Inferior parietal cortex (tissue), 1 donor: ENCODE measurements around the gene BIRC5.
"Not testable (repeated sequence)": the region's sequence is repeated elsewhere in the genome, so short reads cannot be mapped to it uniquely, and the experiment has no call there.

Experiments used
- DNase-seq: peaks from one replicate; pipeline ENCODE4 v3.0.0-alpha.2; 2016; ENCODE audit errors: extremely low spot score

Gene BIRC5

DNA sequence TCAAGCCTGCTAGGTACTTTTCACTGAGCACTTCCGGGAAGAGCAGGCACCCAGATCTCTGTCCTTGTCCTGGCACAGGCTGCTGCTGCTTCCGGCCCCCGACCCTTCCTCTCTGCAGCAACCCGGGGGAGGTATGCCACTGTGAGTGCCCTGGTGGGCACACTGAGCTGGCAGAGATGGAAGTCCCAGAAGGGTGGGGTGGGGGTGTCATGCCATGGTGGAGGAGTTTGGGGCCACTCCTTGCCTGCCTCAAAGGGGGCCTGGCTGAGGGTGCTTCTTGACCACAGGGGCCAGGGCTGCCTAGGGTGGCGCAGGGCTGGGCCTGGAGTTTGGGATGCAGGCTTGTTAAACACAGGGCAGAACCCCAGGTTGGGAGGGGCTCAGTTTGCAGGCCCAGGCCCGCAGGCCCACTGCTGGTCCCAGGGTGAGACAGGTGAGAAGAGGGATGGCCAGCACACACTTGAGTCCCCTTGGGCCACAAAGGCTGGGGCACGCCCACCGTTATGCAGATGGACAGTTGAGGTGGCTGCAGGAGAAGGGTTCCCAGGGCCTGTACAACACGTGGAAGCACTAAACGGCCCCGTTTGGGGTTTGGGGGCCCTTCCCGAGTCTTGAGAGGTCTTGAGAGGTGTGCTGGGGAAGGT is 26.1 kb downstream of the BIRC5 start:
- DNase-seq: no peak

DNA sequence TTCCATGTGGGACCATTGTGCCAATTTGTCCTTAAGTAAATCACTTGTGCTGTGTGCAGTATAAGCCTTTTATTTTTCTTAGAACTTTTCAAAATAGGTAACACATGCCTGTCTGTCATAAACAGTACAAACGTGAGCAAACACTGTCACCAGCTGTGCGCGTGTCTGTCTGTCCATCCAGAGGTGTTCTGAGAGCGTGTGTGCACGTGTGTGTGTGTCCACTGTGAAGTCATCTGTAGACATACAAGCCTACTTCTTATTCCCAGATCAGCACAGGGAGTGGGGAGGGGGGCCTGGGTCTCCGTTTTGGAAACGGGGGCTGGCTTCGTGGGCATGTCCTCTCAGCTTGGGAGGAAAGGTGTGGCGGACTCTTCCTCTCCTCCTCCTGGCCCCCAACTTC is 26.8 kb downstream of the BIRC5 start:
- DNase-seq: no peak

DNA sequence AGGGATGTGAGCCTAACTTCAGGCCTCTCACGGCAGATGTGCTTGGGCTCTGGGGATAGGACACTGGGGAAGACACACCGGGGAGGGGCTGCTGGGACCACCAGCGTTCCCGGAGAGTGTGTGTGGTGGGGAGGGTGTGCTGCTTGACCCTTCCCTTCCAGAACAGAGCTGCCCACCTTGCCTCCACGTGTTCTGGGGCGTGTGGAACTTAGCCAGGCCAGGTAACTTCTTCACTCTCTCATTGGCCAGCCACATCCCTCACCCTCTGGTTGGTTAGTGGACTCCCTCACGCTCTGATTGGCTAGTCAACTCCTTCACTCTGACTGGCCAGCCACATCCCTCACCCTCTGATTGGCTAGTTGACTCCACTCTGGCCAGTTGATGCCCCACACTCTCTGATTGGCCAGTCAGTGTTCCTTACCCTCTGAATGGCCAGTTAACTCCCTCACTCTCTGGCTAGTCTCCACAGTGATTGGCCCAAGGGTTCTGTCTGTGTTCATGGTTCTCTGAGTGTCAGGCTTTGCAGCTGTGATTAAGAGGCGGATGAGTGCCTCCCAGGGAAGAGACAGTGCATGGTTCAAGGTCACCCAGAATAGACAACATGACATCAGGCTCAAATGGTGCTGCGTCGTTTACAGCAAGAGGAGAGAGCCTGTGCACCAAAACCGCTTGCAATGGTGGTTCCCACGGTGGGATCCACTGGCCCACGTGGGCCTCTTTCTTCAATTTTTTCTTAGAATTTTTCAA is 27.4 kb downstream of the BIRC5 start:
- peak; percentile 89 for DNase-seq

DNA sequence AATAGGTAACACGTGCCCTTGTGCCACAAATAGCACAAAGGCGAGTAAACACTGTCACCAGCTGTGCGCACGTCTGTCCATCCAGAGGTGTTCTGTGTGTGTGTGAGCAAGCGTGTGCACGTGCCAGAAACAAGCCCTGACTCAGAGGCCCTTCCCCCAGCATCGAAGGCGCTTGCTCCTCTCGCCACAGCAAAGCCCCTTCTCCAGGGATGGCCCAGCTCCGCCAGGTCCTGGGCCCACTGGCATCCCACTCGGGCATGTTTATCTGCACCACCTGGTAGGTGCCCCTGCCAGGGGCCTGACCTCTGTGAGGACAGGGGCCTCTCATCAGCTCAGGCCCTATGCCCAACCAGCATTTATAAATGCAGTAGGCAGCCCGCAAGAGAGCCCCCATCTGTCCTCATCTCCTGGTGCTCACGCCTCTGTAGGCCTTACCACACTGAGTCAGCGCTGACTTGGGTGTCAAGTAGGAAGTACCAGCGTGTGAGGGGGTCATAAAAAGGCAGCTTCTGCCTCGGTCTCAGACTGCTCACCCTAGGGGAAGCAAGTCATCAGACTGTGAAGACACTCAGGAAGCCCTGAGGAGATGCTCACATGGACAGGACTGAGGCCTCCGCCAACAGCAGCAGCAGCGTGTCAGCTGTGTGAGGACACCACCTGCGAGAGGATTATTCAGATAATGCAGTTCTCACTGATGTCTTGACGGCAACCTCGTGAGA is 28.1 kb downstream of the BIRC5 start:
- DNase-seq: no peak

DNA sequence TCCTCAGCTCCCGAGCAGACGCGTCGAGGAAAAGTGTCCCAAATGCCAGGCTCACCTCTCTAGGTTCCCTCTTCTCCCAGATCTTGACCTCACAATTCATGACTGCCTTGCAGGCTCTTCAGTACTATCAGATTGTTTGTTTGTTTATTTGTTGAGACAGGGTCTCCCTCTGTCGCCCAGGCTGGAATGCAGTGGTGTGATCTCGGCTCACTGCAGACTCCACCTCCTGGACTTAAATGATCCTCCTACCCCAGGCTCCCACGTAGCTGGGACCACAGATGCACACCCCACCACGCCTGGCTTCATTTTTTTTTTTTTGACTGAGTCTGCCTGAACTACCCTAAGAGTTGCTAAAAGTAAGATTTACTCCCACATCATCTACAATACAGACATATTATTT is 33.3 kb downstream of the BIRC5 start:
- no peak for DNase-seq

DNA sequence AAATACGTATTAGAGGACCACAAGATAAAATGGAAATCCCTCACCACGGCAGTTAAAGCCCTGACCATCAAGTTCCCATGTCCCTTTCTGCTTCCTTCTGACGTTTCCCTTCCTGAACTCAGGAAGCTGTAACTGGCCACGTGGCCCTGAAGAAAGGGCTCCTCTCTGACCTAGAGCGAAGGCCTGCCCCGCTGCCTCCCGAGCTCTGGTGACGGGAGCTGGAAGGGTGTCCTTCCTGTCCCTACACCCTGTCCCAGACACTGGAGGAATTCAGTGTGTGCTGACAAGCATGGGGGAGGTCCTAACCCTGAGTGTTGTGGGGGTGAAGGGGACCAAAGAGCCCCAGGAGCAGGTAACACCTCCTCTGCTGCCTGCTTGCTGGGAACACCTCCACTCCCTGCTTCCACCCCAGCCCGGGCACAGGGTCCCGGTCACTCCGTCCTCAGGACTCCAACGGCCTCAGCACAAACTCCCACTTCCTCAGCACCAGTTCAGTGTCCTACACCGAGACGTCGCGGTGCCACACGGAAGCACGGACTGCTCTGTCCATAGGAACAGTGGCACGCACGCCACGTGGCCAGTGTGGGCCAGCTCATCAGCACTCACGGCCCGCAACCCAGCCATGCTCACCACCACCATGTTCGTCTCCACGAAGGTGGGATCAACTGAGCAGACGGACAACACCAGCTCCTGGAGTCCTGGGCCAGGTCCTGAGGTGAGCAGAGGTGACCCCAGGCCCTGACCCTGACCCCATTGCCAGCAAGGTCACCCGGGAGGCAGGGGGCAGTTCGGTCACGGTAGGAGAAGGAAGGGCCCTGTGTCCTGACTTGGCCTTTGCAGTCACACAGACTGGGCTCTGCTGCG is 34.2 kb downstream of the BIRC5 start:
- DNase-seq: no peak

DNA sequence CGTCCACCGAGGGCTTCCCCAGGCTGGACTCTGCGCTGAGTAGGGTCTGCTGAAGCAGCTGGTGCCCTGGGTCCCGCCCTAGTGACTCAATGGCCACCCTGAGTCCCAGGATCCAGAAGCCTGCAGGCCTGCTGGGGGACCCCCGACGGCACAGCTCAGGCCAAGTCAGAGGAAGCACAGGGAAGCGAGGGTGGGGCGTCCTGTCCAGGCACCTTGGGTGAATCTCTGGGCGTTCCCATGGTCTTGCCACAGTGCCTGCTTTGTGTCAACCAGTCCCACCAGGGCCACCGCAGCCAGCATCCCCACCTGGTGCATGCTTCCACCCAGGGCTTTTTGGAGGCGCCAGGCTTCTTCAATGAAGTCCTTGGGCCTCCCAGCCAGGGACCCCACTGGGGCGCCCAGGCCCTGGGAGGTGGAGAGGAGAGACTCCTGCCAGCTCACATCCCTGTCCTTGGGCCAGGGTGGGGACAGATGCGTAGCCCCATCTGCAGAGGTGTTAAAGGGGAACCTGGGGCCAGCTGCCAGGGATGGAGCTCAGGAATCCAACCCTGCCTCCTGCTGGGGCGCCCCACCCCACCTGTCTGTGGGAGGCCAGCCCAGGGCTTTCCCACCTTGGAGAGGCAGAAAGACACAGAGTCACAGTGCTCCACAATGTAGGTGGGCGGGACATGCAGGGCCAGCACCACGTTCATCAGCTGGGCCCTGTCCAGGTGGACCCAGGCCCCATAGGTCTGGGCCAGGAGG is 35.2 kb downstream of the BIRC5 start:
- DNase-seq: no peak

DNA sequence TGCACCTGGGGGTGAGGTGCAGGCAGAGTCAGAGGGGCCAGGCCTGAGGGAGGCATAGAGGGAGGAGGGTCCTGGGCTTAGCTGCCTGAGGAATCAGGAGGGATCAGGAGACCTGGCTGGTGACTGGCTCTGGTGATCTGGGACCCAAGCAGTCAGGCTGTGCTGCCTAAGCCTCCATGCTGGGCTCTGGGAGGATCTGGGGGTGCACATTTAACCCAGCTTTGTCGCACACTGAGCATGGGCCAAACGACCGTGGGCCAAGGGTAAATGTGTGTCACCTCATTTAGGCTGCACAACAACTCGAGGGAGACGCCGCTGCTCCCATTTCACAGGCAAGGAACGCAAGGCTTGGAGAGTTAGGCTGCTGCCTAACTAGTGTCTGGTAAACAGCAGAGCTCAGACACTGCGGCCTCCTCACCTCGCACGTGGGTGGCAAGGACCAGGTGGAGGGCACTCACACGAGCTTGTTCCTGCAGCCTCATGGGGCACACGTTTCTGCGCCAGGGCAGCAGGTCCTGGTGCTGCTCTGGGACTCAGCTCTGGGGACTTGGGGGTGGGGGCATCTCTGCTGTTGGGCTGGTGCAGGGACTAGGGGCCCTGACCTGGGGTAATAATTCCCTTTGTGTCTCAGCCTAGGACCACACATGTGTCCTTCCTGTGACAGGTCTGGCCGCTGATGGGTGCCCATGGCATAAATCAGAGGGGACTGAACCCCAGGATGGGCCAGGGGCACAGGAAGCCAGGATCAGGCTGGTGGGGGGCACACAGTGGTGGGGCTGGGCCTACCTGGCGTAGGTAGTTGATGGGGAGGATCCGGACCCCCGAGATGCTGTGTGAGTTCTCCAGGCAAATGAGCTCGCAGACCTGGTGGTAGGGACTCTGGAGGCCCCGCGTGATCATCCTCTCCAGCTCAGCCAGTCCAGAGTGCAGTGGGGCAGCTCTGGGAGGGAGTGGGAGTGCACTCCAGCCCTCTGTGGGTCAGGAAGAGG is 36.1 kb downstream of the BIRC5 start:
- DNase-seq: no peak

DNA sequence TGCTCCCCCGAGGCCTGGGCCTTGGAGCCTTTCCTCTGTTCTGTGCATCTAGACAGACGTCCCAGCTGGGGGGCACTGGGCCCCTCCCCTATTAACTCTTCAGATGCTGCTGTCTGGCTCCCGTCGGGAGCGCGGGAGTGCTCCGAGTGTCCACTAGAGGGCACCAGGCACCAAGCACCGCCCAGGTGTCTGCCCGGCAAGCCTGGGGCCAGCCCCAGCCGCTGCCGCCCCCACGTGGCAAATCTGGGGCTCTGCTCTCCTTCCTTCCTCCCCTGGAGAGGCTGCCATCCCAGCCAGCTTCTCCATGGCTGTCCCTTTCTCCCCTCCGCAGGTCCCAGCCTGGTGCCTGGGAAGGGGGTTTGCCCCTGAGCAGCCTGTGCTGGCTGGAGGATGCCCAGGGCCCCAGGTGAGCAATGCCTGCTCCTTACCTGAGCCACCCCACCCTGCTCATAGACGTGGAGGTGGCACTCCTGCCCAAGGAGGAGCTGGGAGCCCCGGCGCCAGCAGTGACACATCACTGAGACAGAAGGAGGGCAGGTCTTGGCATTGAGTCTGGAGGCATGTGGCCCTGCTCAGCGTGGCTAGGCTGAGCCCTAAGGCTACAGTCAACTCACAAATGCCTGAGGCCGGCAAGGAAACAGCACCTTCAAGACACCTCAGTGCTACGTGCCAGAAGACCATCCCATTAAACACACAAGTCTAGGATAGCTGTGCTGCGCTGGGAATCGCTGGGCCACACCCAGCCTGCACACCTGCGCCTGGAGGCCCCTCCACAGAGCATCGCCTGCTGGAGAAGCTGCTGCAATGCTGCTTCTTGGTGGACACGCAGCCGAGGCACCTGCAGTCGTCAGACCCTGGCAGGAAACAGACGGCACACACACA is 37.1 kb downstream of the BIRC5 start:
- DNase-seq: peak; percentile 84

DNA sequence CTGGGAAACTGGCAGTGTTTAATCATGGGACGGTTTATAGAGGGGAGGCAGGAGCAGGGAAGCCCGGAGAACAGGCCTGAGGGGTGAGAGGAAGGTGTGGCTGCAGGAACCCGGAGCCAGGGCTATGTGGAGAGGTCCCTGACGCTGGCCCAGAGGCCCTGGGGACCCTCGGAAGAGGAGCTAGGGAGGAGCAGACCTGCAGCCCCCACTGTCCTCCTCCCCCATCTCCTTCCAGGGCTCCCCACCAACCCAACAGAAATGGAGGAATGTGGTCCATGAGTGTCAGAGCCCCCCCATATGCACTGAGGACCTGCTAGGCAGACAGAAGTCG is 37.7 kb downstream of the BIRC5 start:
- no peak for DNase-seq

DNA sequence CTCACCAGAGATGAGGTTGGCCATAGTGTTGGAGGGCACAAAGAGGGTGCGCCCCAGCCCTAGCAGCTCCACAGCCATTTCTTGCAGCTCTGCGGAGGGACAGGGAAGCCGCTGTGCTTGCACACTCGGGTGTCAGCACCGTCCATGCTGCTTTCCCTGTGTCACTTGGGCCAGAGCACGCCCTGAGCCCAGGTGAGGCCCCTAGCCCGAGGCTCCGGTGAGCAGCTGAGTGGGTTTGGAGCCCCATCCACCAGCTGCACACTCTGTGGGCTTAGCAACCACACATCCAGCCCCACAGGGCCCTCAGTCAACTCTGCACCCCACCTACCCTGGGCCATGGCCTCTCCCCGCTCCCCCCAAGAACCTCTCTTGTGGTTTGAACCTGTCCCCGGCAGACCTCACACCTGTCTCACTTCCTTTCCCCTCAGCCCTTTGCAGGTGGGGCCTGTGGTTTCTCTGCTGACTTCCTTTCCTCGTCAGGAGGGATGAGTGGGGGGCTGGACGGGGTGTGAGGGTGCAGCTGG is 38.1 kb downstream of the BIRC5 start:
- no peak for DNase-seq

DNA sequence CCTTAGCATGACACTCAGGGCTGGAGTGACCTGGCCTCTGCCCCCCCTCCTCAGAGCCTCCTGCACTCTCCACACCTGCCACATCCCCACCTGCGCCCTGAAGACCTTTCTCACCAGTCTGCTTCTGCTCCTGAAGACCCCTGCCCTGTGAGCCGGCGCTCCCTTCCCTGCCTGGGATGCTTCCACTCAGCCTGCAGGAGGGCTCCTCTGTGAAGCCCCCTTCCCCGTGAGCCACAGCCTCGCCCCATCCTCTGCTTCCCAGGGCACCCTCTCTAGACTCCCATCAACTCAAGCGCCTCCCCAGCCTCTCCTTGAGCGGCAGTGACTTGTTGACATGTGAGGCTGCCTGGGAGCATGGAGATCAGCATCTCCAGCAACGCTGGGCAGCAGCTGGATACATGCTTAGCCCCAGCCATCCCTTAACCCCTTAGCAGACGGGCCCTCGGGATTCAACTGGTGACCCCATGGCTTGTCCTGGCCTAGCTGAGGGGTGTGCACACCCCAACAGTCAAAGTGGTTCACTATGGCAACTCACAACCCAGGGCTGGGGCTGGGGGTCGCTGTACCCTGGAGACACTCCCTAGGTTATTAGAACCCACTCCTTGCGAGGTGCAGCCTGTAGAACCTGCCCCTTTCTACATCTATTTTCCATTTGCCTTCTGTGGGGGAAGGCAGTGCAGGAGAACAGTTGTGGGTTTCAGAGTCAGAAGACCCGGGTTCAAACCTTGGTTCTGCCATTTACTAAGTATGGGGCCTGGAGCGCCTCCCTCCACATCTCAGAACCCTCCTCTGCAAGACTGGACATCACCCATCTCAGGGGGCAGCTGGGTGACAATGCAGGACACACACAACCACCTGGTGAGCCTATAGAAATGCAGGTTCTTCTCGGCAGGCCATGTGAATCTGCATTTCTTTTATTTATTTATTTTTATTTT is 38.9 kb downstream of the BIRC5 start:
- DNase-seq: no peak

DNA sequence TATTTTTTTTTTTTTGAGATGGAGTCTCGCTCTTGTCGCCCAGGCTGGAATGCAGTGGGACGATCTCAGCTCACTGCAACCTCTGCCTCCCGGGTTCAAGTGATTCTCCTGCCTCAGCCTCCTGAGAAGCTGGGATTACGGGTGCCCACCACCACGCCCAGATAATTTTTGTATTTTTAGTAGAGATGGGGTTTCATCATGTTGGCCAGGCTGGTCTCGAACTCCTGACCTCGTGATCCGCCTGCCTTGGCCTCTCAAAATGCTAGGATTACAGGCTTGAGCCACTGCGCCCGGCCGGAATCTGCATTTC is 39.5 kb downstream of the BIRC5 start:
- DNase-seq: not testable (repeated sequence)

DNA sequence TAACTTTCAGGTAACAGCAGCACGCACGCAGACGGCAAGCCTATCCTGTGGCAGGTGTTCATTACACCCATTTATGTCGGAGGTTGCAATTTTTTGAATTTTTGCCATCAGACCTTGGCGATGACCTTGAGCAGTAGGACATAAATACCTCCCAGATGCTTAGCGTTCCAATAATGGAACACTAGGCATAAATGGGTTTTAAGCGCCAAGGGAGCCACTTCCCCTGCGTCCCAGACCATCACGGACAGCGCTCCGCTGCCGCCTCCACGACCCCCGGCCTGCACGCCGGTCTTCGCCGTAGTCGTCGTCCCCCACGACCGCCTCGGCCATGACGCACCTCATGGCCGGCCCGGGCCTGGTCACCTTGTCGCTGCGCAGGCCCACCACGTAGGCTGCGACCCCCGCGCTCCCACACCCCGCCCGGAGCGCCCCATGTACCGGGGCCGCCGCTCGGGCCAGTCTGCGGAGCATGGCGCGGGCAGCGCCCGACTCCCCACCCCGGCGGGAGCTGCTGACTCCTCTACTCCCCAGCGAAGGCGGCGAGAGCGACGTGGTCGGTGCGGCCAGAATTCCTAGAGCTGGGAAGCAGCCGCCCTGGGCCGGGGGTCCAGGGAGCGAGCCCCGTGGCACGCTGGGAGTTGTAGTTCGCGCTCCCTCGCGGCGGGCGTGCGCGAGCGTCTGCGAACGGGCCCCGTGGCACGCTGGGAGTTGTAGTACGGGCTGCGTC is 40.1 kb downstream of the BIRC5 start:
- DNase-seq: peak; percentile 87

DNA sequence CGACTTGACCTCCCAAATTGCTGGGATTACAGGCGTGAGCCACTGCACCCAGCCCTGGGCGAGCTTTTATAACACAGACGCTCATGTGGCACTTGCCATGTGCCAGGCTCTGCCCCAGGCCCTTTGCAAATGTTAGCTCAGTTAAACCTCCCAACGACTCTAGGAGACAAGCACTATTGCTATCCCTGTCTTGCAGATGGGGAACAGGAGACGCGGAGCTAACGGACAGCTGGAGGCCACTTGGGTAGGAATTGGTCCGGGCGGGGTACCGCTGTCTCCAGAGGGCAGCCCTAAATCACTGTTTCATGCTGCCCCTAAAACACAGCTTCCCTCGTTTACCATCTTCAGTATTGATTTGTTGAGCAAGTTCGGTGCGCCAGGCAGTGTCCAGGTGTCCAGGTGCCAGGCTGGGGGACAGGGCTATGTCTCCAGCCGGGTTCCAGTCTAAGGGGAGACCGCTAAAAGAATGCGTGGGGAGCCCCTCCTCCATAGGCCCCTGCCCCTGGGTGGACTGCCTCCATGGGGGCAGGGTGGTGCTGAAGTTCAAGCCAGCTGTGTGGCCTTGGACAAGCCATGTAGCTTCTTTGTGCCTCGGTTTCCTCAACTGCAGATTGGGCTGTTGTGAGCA is 41.1 kb downstream of the BIRC5 start:
- DNase-seq: no peak

DNA sequence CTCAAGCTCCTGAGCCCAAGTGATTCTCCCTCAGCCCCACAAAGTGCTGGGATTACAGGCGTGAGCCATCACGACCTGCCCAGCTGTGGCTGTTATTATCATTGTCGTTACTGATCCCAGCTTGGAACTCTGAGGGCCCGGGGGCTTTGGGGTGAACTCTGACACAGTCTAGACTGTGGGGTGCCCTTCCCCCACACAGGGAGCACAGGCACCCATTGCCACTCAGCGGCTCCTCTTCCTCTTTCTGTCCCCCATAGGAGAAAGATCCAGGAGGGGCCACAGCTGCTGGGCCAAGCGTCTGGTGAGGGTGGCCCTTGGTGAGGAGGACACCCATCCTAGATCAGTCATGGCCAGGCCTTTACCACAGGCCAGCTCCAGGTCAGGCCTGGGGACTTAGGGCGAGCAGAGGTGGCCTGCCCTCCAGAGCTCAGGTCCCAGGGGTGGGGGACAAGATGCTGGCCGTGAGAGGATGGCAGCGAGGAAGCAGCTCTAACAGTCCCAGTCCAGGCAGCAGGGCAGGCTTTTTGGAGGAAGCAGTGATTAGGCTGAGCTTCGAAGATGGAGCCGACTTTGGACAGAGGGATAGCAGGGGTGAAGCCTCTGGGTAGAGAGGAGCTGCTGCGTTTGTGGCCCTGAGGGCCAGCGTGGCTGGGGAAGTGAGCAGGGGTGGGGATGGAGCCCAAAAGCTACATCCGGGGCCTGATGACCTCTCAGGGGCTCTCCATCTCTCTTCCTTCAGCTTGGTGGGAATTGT is 42.1 kb downstream of the BIRC5 start:
- DNase-seq: no peak
